ENCODE results near the gene MAP3K15. TPM values are rescaled to one million over a fixed set of nuclear protein-coding genes. Genes with fewer than 3 reads are reported as not detected.

The MAP3K15 gene
- total RNA-seq, 1 donor from 2014 or later = 2.9 TPM

DNA sequence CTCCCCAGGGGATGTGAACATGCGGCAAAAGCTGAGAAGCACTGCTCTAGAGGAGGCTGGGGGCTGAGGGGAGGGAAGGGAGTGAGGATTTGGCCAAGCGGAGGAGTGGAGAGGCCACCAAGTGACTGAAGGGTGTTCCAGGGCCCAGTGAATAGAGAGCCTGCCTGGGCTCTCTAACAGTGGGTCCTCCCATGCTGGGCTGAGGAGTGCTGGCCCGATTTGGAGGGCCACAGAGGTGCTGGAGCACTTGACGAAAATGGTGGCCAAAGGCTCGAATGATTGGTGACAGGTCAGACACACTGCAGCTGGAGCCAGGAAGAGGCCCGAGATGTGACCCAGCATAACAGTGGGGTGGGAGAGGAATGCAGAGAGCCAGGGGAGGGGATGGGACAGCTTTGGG, 37.5 kb upstream of the MAP3K15 start:
- Mint-ChIP-seq H3K27ac (no peak overlapping the region), H3K9me3 (no peaks in the 10 kb centered on the region), H3K27me3 (no peaks in the 10 kb centered on the region), H3K4me3 (no peak overlapping the region), H3K36me3 (no peaks in the 10 kb centered on the region), H3K4me1 (ENCODE audit: unreplicated experiment) (no peaks in the 10 kb centered on the region)
- DNase-seq (ENCODE audit: extremely low spot score, unreplicated experiment) = no peak
- TF ChIP-seq, protein P1, sequence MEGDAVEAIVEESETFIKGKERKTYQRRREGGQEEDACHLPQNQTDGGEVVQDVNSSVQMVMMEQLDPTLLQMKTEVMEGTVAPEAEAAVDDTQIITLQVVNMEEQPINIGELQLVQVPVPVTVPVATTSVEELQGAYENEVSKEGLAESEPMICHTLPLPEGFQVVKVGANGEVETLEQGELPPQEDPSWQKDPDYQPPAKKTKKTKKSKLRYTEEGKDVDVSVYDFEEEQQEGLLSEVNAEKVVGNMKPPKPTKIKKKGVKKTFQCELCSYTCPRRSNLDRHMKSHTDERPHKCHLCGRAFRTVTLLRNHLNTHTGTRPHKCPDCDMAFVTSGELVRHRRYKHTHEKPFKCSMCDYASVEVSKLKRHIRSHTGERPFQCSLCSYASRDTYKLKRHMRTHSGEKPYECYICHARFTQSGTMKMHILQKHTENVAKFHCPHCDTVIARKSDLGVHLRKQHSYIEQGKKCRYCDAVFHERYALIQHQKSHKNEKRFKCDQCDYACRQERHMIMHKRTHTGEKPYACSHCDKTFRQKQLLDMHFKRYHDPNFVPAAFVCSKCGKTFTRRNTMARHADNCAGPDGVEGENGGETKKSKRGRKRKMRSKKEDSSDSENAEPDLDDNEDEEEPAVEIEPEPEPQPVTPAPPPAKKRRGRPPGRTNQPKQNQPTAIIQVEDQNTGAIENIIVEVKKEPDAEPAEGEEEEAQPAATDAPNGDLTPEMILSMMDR (conservative IDR thresholded peaks at IDR 0.05) = no peak

DNA sequence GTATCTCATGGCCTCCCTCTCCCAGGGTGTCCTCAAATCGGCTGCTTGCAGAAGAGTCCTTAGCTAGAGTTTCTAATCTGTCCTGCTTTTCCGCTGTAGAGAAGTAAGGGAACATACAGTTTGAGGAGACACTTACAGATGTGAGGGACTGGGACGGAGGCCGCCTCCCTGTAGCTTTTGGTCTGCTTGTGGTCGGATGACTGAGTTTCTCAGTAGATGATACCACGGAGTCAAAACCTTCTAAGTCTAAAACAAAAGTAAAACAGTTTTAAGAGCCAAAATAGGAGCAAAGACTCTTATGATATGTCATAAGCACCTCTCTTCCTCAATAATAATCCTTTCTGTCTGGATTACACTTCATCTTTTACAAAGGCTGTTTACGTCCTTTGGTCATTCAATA, 34.5 kb upstream of the MAP3K15 start:
- Mint-ChIP-seq H3K4me3 (no peak overlapping the region), H3K4me1 (ENCODE audit: unreplicated experiment) (no peaks in the 10 kb centered on the region), H3K36me3 (no peaks in the 10 kb centered on the region), H3K9me3 (no peaks in the 10 kb centered on the region), H3K27me3 (no peaks in the 10 kb centered on the region), H3K27ac (no peak overlapping the region)
- DNase-seq (ENCODE audit: extremely low spot score, unreplicated experiment) = no peak
- TF ChIP-seq, protein P1 (conservative IDR thresholded peaks at IDR 0.05) = no peak

DNA sequence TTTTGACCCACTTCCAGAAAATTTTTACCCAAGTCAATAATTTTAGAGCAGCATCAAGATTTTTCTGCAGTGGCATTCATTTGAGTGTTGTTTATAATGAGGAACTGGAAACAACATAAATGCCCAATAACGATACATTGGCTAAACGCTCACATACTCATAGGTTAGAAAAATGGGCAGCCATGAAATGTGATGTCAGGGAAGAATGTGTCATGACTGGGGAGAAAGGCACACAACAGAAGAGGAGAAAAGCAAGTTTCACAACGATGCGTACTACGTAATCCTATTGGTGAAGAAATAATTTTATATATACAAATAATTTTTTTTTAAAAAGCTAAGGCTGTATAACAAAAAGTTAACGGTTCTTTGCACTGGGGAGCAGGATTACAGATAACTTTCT, 33.6 kb upstream of the MAP3K15 start:
- DNase-seq (ENCODE audit: extremely low spot score, unreplicated experiment) = no peak
- H3K27ac Mint-ChIP-seq = no peak overlapping the region
- no peaks in the 10 kb centered on the region for H3K4me1 Mint-ChIP-seq (ENCODE audit: unreplicated experiment)
- no peaks in the 10 kb centered on the region for H3K36me3 Mint-ChIP-seq
- peaks cover 3% of the 10 kb centered on the region for H3K27me3 Mint-ChIP-seq
- TF ChIP-seq, protein P1 (conservative IDR thresholded peaks at IDR 0.05) = no peak
- no peaks in the 10 kb centered on the region for H3K9me3 Mint-ChIP-seq
- H3K4me3 Mint-ChIP-seq = no peak overlapping the region

DNA sequence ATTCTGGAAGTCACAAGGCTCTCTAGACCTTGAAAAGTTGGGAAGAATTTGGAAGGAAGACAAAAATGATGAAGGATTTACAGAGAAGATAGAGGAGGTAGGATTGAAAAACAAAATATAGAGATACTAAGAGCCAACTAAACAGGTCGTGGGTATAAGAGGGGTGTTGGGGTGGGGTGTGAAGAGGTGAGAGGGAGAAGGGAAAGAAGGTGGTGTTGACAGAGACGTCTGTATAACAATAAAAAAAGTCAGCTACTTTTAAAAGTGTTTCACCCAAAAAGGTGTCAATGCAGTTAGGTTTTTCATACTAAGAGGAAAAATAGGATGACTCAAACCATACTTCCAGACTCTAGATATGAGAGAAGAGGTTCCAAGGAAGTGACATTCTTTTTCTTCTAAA, 33.0 kb upstream of the MAP3K15 start:
- Mint-ChIP-seq H3K9me3 (no peaks in the 10 kb centered on the region), H3K27me3 (peaks cover 3% of the 10 kb centered on the region), H3K4me1 (ENCODE audit: unreplicated experiment) (no peaks in the 10 kb centered on the region), H3K4me3 (no peak overlapping the region), H3K27ac (no peak overlapping the region), H3K36me3 (no peaks in the 10 kb centered on the region)
- TF ChIP-seq, protein P1 (conservative IDR thresholded peaks at IDR 0.05) = no peak
- no peak for DNase-seq (ENCODE audit: extremely low spot score, unreplicated experiment)

DNA sequence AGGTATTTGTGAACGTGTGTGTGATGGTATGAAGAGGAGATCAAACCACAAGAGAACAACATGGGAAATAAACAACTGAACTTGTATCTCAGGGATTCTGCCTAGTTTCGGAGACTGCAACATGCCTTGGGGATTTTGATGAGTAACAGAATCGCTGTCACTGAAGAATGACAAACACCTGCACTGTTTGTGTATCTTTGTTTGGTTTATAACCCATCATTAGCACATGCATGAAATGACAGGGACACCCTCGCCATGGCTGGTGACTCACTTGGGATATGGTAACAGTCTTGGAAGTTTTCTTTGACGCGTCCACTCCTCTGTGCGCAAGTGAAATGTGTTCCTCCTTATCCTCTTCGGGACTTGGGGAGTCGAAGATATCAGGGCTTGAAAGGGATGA, 30.3 kb upstream of the MAP3K15 start:
- H3K36me3 Mint-ChIP-seq = no peaks in the 10 kb centered on the region
- H3K9me3 Mint-ChIP-seq = no peaks in the 10 kb centered on the region
- no peaks in the 10 kb centered on the region for H3K4me1 Mint-ChIP-seq (ENCODE audit: unreplicated experiment)
- TF ChIP-seq, protein P1 (conservative IDR thresholded peaks at IDR 0.05) = no peak
- no peak for DNase-seq (ENCODE audit: extremely low spot score, unreplicated experiment)
- no peak overlapping the region for H3K4me3 Mint-ChIP-seq
- peaks cover 3% of the 10 kb centered on the region for H3K27me3 Mint-ChIP-seq
- no peak overlapping the region for H3K27ac Mint-ChIP-seq

DNA sequence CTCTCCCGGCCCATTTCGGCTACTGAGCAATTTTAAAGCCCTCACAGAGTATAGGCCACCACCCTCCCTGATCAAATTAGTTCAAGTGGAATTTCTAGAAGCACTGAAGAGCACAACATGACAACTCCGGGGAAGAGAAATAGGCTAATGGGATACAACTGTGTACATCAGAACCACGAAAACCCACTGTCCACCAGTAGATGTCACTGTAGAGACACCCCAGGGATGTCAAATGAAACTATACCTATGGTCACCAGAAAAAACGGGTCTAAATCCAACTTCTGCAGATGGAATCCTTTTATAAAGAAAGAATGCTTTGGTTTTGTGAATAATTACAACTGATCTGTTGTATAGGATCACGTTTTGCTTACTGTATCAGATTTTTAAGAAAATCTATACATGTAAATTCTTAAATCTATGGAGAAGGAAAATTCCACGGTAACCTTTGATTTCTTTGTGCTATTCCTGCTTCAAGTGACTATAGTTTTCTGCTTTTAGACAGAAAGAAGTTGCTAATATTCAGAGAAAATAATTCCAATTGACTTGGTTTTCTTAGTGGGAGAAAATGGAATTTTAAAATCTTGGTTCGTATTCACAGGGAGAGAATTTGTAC, 29.5 kb upstream of the MAP3K15 start:
- H3K4me1 Mint-ChIP-seq (ENCODE audit: unreplicated experiment) = no peaks in the 10 kb centered on the region
- H3K9me3 Mint-ChIP-seq = no peaks in the 10 kb centered on the region
- H3K27ac Mint-ChIP-seq = no peak overlapping the region
- H3K36me3 Mint-ChIP-seq = no peaks in the 10 kb centered on the region
- TF ChIP-seq, protein P1 (conservative IDR thresholded peaks at IDR 0.05) = peak; percentile 81
- DNase-seq (ENCODE audit: extremely low spot score, unreplicated experiment) = no peak
- H3K4me3 Mint-ChIP-seq = no peak overlapping the region
- H3K27me3 Mint-ChIP-seq = peaks cover 3% of the 10 kb centered on the region

Data from type B pancreatic cell (in vitro differentiated cells).